ENCODE measurements around the gene HOXC6. TPM values are rescaled to one million over a fixed set of nuclear protein-coding genes. Genes with fewer than 3 reads are reported as not detected.

Gene HOXC6
- total RNA-seq, 1 experiment from 2014 or later: 10.2 TPM

DNA sequence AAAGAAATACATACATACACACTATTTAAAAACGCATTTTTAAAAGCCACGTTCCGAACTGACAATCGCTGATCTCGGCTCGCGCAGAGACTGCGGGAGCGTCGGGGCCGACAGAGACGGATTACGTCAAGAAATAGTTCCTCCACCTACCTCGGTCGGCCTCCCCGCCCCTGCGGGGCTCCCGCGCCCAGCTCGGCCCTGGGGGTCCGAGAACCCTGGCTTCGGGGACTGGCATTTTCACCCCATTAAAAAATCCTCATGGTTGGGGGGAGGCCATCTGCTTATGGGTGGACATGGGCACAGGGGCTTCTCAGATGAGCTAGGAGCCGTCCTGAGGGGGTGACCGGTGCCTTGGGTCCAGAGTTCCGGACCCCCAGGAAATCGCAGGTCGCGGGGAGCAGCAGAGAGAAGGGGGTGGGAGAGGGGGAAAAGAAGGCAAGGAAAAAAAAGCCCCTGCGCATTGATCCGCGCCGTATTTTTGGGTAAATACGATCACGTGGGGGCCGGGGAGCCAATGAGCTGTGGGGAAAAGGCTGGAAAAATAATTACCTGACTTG lies 28.6 kb upstream of the HOXC6 start:
- H3K36me3 ChIP-seq (ENCODE audit: control insufficient read depth, insufficient read depth, low read length): no peaks in the 10 kb centered on the region
- Mint-ChIP-seq H3K27ac (ENCODE audit: unreplicated experiment) (no peak overlapping the region), H3K27me3 (ENCODE audit: insufficient read depth, unreplicated experiment) (no peaks in the 10 kb centered on the region), H3K4me1 (ENCODE audit: low read depth, unreplicated experiment) (peaks cover 7% of the 10 kb centered on the region), H3K9me3 (ENCODE audit: unreplicated experiment) (no peaks in the 10 kb centered on the region), H3K36me3 (ENCODE audit: insufficient read depth, unreplicated experiment) (peaks cover 5% of the 10 kb centered on the region), H3K4me3 (ENCODE audit: unreplicated experiment) (peak overlapping the region; percentile 58)
- no peaks in the 10 kb centered on the region for H3K9me3 ChIP-seq
- intact Hi-C loops (cut with micrococcal nuclease; ENCODE audit: unreplicated experiment): no loop called here
- no peak for DNase-seq
- H3K4me1 ChIP-seq: peaks cover 6% of the 10 kb centered on the region
- no peak overlapping the region for H3K4me3 ChIP-seq (ENCODE audit: low read depth, low read length)
- TF ChIP-seq, protein P1, sequence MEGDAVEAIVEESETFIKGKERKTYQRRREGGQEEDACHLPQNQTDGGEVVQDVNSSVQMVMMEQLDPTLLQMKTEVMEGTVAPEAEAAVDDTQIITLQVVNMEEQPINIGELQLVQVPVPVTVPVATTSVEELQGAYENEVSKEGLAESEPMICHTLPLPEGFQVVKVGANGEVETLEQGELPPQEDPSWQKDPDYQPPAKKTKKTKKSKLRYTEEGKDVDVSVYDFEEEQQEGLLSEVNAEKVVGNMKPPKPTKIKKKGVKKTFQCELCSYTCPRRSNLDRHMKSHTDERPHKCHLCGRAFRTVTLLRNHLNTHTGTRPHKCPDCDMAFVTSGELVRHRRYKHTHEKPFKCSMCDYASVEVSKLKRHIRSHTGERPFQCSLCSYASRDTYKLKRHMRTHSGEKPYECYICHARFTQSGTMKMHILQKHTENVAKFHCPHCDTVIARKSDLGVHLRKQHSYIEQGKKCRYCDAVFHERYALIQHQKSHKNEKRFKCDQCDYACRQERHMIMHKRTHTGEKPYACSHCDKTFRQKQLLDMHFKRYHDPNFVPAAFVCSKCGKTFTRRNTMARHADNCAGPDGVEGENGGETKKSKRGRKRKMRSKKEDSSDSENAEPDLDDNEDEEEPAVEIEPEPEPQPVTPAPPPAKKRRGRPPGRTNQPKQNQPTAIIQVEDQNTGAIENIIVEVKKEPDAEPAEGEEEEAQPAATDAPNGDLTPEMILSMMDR (IDR thresholded peaks at IDR 0.05; ENCODE audit: insufficient read depth in 1 of 2, low read depth in 1 of 2, low read length in 1 of 2, severe bottlenecking in 1 of 2, unreplicated experiment in 1 of 2): no peak
- ChIA-PET POLR2A (no interaction called here), CTCF (interaction anchor here (0.6 to 1.0 kb wide), 2 partner anchors 9 to 71 kb away, joined by 3 to 4 read pairs; partner anchors contain the start of gene HOXC8)
- no TSS peak for BruUV-seq (replicated peaks)
- no peaks in the 10 kb centered on the region for H3K27me3 ChIP-seq (replicated peaks; ENCODE audit: control insufficient read depth, insufficient read depth, low read length)

GRCh38 chr12:54000116-54001114 lies 27.8 kb upstream of the HOXC6 start, which contains the start of gene HOXC9:
Gene HOXC9, plus strand, starts transcription at chr12:54000161. Its CDS starts 28 bp downstream, at chr12:54000189.
- POLR2A ChIA-PET: no interaction called here
- Mint-ChIP-seq H3K4me3 (ENCODE audit: unreplicated experiment) (peak within 1 kb of the TSS; percentile 58), H3K27ac (ENCODE audit: unreplicated experiment) (no peak within 1 kb of the TSS), H3K36me3 (ENCODE audit: insufficient read depth, unreplicated experiment) (no peaks in the 10 kb centered on the region), H3K27me3 (ENCODE audit: insufficient read depth, unreplicated experiment) (no peaks in the 10 kb centered on the region), H3K4me1 (ENCODE audit: low read depth, unreplicated experiment) (peaks cover 7% of the 10 kb centered on the region), H3K9me3 (ENCODE audit: unreplicated experiment) (no peaks in the 10 kb centered on the region)
- no peak within 1 kb of the TSS for H3K4me3 ChIP-seq (ENCODE audit: low read depth, low read length)
- CTCF ChIA-PET: interaction anchor here (0.6 to 1.1 kb wide), 3 partner anchors 8 to 201 kb away, joined by 3 to 4 read pairs (median 3); partner anchors contain the start of gene HOXC8
- H3K36me3 ChIP-seq (ENCODE audit: control insufficient read depth, insufficient read depth, low read length): no peaks in the 10 kb centered on the region
- no peak for DNase-seq
- TF ChIP-seq, protein P1 (IDR thresholded peaks at IDR 0.05; ENCODE audit: insufficient read depth in 1 of 2, low read depth in 1 of 2, low read length in 1 of 2, severe bottlenecking in 1 of 2, unreplicated experiment in 1 of 2): no peak
- no TSS peak for BruUV-seq (replicated peaks)
- H3K9me3 ChIP-seq: no peaks in the 10 kb centered on the region
- H3K27me3 ChIP-seq (replicated peaks; ENCODE audit: control insufficient read depth, insufficient read depth, low read length): no peaks in the 10 kb centered on the region
- peaks cover 8% of the 10 kb centered on the region for H3K4me1 ChIP-seq
- intact Hi-C loops (cut with micrococcal nuclease; ENCODE audit: unreplicated experiment): no loop called here
